Activated naive CD4-positive, alpha-beta T cell treated with anti-CD3 and anti-CD28 coated beads, Interleukin-2, amount 10 ng/mL, durations not matched to agents 7 days and 5 days (primary cell): ENCODE measurements around the gene PTPN1.

Source experiments
- CTCF ChIA-PET: fragments of 350-600 bp; sonication (Branson Sonifier 250); formaldehyde crosslinking; loops from one replicate; lab custom pipeline; 2021; ENCODE audit warnings: antibody characterized with exemption; lab: Charles Lee
- DNase-seq: peaks from one replicate; pipeline ENCODE4 v3.0.0-alpha.2; 2020
- H3K27ac Mint-ChIP-seq: one replicate; pipeline ENCODE4 v1.8.0; 2021; ENCODE audit warnings: mild to moderate bottlenecking, moderate library complexity, mixed read lengths
- H3K27me3 Mint-ChIP-seq: one replicate; pipeline ENCODE4 v1.8.0; 2021; ENCODE audit warnings: mild to moderate bottlenecking, mixed read lengths
- H3K36me3 Mint-ChIP-seq: one replicate; pipeline ENCODE4 v1.8.0; 2021; ENCODE audit warnings: mixed read lengths
- H3K4me1 Mint-ChIP-seq: one replicate; pipeline ENCODE4 v1.8.0; 2021; ENCODE audit warnings: mixed read lengths
- H3K4me3 Mint-ChIP-seq: one replicate; pipeline ENCODE4 v1.8.0; 2021; ENCODE audit warnings: mild to moderate bottlenecking, moderate library complexity, mixed read lengths
- H3K9me3 Mint-ChIP-seq: one replicate; pipeline ENCODE4 v1.8.0; 2021; ENCODE audit warnings: mixed read lengths

The PTPN1 gene

DNA sequence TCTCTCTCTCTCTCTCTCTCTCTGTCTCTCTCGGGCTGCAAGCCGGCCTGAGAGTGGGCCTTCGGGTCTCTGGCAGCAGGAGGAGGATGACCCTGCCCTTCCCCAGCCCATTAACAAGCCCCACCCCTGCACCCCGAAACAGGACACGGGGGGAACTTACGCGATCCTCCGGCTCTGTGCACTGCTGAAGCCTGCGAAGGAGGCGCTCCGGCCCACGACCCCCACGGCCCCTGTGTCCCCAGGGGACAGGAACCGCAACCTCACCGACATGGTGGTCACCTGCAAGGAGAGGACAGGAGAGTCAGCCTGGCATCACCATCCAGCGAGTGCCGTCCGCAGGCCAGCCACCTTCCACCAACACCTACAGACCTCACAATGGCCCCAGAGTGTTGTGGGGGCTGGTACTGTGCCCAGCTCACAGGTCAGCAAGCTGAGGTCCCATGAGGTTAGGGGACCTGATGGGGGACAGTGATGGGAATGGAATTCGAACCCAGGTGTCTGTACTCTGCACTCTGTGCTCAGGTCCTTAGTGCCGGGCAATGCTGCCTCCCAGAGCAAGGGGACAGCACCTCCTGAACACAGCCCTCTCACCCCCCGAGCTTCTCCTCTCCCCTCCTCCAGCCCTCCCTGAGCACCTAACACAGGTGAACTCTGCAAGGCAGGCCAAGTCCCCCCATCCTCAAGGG lies 120.5 kb downstream of the PTPN1 start:
- no peaks in the 10 kb centered on the region for H3K36me3 Mint-ChIP-seq
- H3K9me3 Mint-ChIP-seq: no peaks in the 10 kb centered on the region
- CTCF ChIA-PET: no interaction called here
- H3K27ac Mint-ChIP-seq: no peak overlapping the region
- no peaks in the 10 kb centered on the region for H3K4me1 Mint-ChIP-seq
- H3K4me3 Mint-ChIP-seq: no peak overlapping the region
- H3K27me3 Mint-ChIP-seq: peaks cover 24% of the 10 kb centered on the region
- no peak for DNase-seq

DNA sequence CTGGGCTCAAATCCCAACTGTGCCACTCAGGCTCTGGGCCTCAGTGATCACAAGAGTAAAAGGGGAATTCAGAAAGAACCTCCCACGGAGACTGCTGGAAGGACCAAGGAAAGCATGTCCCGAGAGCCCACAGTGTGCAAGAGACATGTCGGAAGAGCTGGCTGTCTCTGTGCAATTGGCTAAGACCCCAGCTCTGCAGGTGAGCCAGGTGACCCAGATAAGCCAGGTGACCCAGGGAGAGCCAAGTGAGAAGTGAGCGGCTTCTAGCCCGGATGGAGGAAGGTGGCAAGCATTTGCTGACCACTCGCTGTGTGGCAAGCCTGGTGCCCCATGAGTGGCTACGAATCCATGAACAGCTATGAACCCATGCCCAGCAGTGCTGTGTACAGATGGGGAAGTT lies 122.1 kb downstream of the PTPN1 start:
- Mint-ChIP-seq H3K27ac (no peak overlapping the region), H3K36me3 (no peaks in the 10 kb centered on the region), H3K27me3 (peaks cover 28% of the 10 kb centered on the region), H3K4me1 (no peaks in the 10 kb centered on the region), H3K9me3 (no peaks in the 10 kb centered on the region), H3K4me3 (no peak overlapping the region)
- CTCF ChIA-PET: interaction anchor here (0.7 kb wide), 1 partner anchor 150 kb away, joined by 3 read pairs; no protein-coding TSS in a partner anchor
- DNase-seq: no peak

DNA sequence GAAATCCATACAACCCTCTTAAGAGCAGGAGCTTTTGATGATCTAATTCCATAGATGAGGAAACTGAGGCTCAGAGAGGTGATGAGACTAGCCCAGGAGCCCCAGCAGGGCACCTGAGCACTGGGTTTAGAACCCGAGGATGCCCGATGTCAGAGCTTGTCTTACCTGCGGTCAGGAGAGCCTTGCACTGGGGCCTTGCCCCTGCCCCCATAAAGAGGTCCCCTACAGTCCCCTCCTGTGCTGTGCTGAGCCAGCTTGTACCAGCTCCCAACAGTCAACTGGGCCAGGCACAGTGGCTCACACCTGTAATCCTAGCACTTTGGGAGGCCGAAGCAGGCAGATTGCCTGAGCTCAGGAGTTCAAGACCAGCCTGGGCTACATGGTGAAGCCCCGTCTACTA lies 122.5 kb downstream of the PTPN1 start:
- no peak for DNase-seq
- CTCF ChIA-PET: interaction anchor here (0.7 to 1.5 kb wide), 2 partner anchors 150 to 169 kb away, joined by 3 to 4 read pairs; no protein-coding TSS in a partner anchor
- Mint-ChIP-seq H3K4me3 (no peak overlapping the region), H3K36me3 (no peaks in the 10 kb centered on the region), H3K4me1 (no peaks in the 10 kb centered on the region), H3K9me3 (no peaks in the 10 kb centered on the region), H3K27me3 (peaks cover 30% of the 10 kb centered on the region), H3K27ac (no peak overlapping the region)

DNA sequence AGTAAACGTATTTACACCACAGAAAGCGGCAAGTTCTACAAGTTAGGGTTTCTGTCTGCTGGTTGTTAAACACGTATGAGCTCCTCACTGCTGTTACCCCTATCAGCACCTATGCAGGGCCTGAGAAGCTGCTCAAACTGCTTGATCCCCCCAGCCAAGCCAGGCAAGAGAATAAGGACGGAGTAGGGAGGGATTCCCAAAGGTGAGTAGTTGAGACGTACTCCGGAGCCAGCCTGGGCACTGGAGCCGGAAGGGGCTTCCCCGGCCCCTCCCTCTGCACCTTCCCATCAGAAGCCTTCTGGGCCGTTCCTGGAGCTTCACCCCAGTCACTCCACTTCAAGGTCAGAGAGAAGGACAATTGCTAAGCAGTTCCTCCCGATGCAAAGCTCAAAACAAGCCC lies 123.2 kb downstream of the PTPN1 start:
- H3K36me3 Mint-ChIP-seq: no peaks in the 10 kb centered on the region
- no peak overlapping the region for H3K27ac Mint-ChIP-seq
- CTCF ChIA-PET: interaction anchor here (1.5 kb wide), 1 partner anchor 169 kb away, joined by 4 read pairs; no protein-coding TSS in a partner anchor
- no peak for DNase-seq
- H3K4me3 Mint-ChIP-seq: no peak overlapping the region
- H3K9me3 Mint-ChIP-seq: no peaks in the 10 kb centered on the region
- H3K4me1 Mint-ChIP-seq: no peaks in the 10 kb centered on the region
- H3K27me3 Mint-ChIP-seq: peaks cover 23% of the 10 kb centered on the region

DNA sequence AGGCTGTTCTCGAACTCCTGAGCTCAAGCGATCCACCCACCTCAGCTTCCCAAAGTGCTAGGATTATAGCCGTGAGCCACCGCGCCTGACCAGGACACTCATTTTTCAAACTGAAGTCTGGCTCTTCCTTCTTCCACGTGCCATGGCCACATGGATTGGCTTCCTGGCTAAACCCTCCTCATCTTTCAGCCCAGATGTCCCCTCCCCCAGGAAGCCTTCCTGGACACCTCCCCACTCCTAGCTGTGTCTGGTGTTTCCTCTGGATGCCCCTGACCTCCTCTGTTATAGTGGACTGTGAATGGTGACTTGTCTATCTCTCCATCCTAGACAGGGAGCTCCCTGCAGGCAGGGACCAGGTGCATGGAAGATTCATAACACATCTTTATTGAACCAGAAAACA lies 124.0 kb downstream of the PTPN1 start:
- H3K9me3 Mint-ChIP-seq: no peaks in the 10 kb centered on the region
- H3K4me1 Mint-ChIP-seq: no peaks in the 10 kb centered on the region
- DNase-seq: no peak
- no peak overlapping the region for H3K27ac Mint-ChIP-seq
- peaks cover 19% of the 10 kb centered on the region for H3K27me3 Mint-ChIP-seq
- H3K4me3 Mint-ChIP-seq: no peak overlapping the region
- H3K36me3 Mint-ChIP-seq: no peaks in the 10 kb centered on the region
- CTCF ChIA-PET: interaction anchor here (1.5 to 2.1 kb wide), 4 partner anchors 11 to 170 kb away, joined by 4 to 8 read pairs (median 5); no protein-coding TSS in a partner anchor
